ENCODE measurements around the gene NVL. TPM values are rescaled to one million over a fixed set of nuclear protein-coding genes. Genes with fewer than 3 reads are reported as not detected.
A peak's percentile ranks its signal among the peaks of the same experiment; 100 is the strongest.

Gene NVL
- total and polyA plus RNA-seq, 8 donors, result 9.6 to 35.9 (median 12.3) TPM

GRCh38 chr1:224183591-224184312 lies 146.2 kb downstream of the NVL start:
- TF ChIP-seq, protein P1, sequence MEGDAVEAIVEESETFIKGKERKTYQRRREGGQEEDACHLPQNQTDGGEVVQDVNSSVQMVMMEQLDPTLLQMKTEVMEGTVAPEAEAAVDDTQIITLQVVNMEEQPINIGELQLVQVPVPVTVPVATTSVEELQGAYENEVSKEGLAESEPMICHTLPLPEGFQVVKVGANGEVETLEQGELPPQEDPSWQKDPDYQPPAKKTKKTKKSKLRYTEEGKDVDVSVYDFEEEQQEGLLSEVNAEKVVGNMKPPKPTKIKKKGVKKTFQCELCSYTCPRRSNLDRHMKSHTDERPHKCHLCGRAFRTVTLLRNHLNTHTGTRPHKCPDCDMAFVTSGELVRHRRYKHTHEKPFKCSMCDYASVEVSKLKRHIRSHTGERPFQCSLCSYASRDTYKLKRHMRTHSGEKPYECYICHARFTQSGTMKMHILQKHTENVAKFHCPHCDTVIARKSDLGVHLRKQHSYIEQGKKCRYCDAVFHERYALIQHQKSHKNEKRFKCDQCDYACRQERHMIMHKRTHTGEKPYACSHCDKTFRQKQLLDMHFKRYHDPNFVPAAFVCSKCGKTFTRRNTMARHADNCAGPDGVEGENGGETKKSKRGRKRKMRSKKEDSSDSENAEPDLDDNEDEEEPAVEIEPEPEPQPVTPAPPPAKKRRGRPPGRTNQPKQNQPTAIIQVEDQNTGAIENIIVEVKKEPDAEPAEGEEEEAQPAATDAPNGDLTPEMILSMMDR (IDR thresholded peaks at IDR 0.05), result no peak
- ATAC-seq (peak; percentile 61 to 78 (median 74)), DNase-seq (peak; percentile 45 to 83 (median 62)), FAIRE-seq (no peak)
- Histone ChIP-seq H3K4me1 (peaks cover 0 to 9% (median 0%) of the 10 kb centered on the region in 3 donors), H3K36me3 (no peaks in the 10 kb centered on the region), H3K9me3 (no peaks in the 10 kb centered on the region), H3K4me3 (peak overlapping the region; percentile 83 to 100 (median 94)), H3K27ac (peak overlapping the region; percentile 80 to 89 (median 87)), H3K27me3 (no peaks in the 10 kb centered on the region)
- 2 to 3% methylated on average over 33 to 53 of the region's 53 CpGs for WGBS, 2 donors
- intact Hi-C loops (cut with DNase I), result no loop called here

GRCh38 chr1:224182866-224183590 lies 146.9 kb downstream of the NVL start, which contains the start of gene DEGS1:
Gene DEGS1, plus strand, starts transcription at chr1:224183240. Its CDS starts 97 bp downstream, at chr1:224183337.
- Histone ChIP-seq H3K4me3 (peak within 1 kb of the TSS; percentile 83 to 100 (median 94)), H3K4me1 (peaks cover 0 to 9% (median 0%) of the 10 kb centered on the region in 3 donors), H3K27ac (peak within 1 kb of the TSS; percentile 80 to 89 (median 87)), H3K27me3 (no peaks in the 10 kb centered on the region), H3K9me3 (no peaks in the 10 kb centered on the region), H3K36me3 (no peaks in the 10 kb centered on the region)
- TF ChIP-seq, protein P1 (IDR thresholded peaks at IDR 0.05), result no peak
- FAIRE-seq, result no peak
- intact Hi-C loops (cut with DNase I), result no loop called here
- WGBS, 2 donors, result 0% methylated on average over 49 to 94 of the region's 94 CpGs
- ATAC-seq, result peak; percentile 94 to 97 (median 95)
- peak; percentile 75 to 93 (median 83) for DNase-seq

- FAIRE-seq (no peak), ATAC-seq (peak; percentile 8 to 38 (median 16)), DNase-seq (no peak)
- Histone ChIP-seq H3K4me3 (peak overlapping the region; percentile 83 to 100 (median 94)), H3K27ac (peak overlapping the region; percentile 80 to 89 (median 87)), H3K36me3 (no peaks in the 10 kb centered on the region), H3K27me3 (no peaks in the 10 kb centered on the region), H3K4me1 (peaks cover 0 to 9% (median 0%) of the 10 kb centered on the region in 3 donors), H3K9me3 (no peaks in the 10 kb centered on the region)
- intact Hi-C loops (cut with DNase I), result no loop called here
- 41 to 47% methylated on average over 22 of the region's 22 CpGs for WGBS, 2 donors
- TF ChIP-seq, protein P1 (IDR thresholded peaks at IDR 0.05), result no peak
Measured at GRCh38 chr1:224182057-224182865, 147.7 kb downstream of the NVL start.

- intact Hi-C loops (cut with DNase I), result no loop called here
- no peak for ATAC-seq
Measured at GRCh38 chr1:224181453-224181810, 148.5 kb downstream of the NVL start.

More at GRCh38 chr1:224181453-224181810, 148.5 kb downstream of the NVL start:
- no peaks in the 10 kb centered on the region for H3K27me3 ChIP-seq
- FAIRE-seq (no peak), DNase-seq (no peak)
- TF ChIP-seq, protein P1 (IDR thresholded peaks at IDR 0.05), result no peak
- H3K4me1 ChIP-seq, result peaks cover 0 to 9% (median 0%) of the 10 kb centered on the region in 3 donors
- H3K4me3 ChIP-seq, result no peak overlapping the region
- no peaks in the 10 kb centered on the region for H3K9me3 ChIP-seq
- WGBS, 2 donors, result 84 to 93% methylated on average over 4 of the region's 4 CpGs
- no peak overlapping the region for H3K27ac ChIP-seq
- no peaks in the 10 kb centered on the region for H3K36me3 ChIP-seq
